ENCODE data around the gene FADS1. TPM values are rescaled to one million over a fixed set of nuclear protein-coding genes. Genes with fewer than 3 reads are reported as not detected.

The FADS1 gene
- total and polyA plus RNA-seq, 2 of the 8 experiments (the other 6 are each of a cell fraction or from before 2014, with no cell fraction given) = 115 to 141 TPM

DNA sequence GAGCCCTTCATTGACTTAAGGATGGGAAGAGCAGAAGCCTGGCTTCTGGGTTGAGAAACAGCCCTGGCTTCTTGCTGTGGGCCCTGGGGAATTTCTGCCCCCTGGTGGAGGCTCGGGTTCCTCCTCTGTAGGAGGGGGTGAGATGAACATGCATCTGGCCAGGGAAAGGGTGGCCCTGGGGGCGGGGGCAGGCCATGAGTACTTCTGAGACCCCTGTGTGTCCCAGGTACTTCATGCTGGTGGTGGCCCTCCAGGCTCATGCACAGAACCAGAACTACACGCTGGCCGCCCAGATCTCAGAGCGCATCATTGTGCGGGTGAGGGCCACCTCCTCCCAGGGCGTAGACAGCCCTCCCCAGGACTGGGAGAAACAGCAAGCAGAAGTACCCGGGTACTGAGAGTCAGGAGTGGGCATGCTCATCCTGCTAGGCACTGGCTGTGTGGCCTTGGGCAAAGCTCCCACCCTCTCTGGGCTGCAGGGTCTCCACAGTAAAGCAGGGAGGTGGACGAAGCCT lies 40.2 kb downstream of the FADS1 start (continued):
- TF ChIP-seq, protein P1, sequence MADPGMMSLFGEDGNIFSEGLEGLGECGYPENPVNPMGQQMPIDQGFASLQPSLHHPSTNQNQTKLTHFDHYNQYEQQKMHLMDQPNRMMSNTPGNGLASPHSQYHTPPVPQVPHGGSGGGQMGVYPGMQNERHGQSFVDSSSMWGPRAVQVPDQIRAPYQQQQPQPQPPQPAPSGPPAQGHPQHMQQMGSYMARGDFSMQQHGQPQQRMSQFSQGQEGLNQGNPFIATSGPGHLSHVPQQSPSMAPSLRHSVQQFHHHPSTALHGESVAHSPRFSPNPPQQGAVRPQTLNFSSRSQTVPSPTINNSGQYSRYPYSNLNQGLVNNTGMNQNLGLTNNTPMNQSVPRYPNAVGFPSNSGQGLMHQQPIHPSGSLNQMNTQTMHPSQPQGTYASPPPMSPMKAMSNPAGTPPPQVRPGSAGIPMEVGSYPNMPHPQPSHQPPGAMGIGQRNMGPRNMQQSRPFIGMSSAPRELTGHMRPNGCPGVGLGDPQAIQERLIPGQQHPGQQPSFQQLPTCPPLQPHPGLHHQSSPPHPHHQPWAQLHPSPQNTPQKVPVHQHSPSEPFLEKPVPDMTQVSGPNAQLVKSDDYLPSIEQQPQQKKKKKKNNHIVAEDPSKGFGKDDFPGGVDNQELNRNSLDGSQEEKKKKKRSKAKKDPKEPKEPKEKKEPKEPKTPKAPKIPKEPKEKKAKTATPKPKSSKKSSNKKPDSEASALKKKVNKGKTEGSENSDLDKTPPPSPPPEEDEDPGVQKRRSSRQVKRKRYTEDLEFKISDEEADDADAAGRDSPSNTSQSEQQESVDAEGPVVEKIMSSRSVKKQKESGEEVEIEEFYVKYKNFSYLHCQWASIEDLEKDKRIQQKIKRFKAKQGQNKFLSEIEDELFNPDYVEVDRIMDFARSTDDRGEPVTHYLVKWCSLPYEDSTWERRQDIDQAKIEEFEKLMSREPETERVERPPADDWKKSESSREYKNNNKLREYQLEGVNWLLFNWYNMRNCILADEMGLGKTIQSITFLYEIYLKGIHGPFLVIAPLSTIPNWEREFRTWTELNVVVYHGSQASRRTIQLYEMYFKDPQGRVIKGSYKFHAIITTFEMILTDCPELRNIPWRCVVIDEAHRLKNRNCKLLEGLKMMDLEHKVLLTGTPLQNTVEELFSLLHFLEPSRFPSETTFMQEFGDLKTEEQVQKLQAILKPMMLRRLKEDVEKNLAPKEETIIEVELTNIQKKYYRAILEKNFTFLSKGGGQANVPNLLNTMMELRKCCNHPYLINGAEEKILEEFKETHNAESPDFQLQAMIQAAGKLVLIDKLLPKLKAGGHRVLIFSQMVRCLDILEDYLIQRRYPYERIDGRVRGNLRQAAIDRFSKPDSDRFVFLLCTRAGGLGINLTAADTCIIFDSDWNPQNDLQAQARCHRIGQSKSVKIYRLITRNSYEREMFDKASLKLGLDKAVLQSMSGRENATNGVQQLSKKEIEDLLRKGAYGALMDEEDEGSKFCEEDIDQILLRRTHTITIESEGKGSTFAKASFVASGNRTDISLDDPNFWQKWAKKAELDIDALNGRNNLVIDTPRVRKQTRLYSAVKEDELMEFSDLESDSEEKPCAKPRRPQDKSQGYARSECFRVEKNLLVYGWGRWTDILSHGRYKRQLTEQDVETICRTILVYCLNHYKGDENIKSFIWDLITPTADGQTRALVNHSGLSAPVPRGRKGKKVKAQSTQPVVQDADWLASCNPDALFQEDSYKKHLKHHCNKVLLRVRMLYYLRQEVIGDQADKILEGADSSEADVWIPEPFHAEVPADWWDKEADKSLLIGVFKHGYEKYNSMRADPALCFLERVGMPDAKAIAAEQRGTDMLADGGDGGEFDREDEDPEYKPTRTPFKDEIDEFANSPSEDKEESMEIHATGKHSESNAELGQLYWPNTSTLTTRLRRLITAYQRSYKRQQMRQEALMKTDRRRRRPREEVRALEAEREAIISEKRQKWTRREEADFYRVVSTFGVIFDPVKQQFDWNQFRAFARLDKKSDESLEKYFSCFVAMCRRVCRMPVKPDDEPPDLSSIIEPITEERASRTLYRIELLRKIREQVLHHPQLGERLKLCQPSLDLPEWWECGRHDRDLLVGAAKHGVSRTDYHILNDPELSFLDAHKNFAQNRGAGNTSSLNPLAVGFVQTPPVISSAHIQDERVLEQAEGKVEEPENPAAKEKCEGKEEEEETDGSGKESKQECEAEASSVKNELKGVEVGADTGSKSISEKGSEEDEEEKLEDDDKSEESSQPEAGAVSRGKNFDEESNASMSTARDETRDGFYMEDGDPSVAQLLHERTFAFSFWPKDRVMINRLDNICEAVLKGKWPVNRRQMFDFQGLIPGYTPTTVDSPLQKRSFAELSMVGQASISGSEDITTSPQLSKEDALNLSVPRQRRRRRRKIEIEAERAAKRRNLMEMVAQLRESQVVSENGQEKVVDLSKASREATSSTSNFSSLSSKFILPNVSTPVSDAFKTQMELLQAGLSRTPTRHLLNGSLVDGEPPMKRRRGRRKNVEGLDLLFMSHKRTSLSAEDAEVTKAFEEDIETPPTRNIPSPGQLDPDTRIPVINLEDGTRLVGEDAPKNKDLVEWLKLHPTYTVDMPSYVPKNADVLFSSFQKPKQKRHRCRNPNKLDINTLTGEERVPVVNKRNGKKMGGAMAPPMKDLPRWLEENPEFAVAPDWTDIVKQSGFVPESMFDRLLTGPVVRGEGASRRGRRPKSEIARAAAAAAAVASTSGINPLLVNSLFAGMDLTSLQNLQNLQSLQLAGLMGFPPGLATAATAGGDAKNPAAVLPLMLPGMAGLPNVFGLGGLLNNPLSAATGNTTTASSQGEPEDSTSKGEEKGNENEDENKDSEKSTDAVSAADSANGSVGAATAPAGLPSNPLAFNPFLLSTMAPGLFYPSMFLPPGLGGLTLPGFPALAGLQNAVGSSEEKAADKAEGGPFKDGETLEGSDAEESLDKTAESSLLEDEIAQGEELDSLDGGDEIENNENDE (IDR thresholded peaks at IDR 0.05; ENCODE audit: insufficient replicate concordance, low read length) = no peak
- no peak for TF ChIP-seq FOSL1 (IDR thresholded peaks at IDR 0.05; ENCODE audit: insufficient read depth, low read depth, low read length)
- no peak for TF ChIP-seq CTBP2 (IDR thresholded peaks at IDR 0.05; ENCODE audit: borderline replicate concordance, insufficient read depth, insufficient read length, low read length)
- peak; percentile 31; the same call in 1 of the 2 replicates for TF ChIP-seq GABPA (IDR thresholded peaks at IDR 0.05; ENCODE audit: borderline replicate concordance, insufficient read depth, low read length)
- TF ChIP-seq KDM4A (IDR thresholded peaks at IDR 0.05; ENCODE audit: low read depth, low read length, severe bottlenecking) = no peak
- TF ChIP-seq, protein P2, sequence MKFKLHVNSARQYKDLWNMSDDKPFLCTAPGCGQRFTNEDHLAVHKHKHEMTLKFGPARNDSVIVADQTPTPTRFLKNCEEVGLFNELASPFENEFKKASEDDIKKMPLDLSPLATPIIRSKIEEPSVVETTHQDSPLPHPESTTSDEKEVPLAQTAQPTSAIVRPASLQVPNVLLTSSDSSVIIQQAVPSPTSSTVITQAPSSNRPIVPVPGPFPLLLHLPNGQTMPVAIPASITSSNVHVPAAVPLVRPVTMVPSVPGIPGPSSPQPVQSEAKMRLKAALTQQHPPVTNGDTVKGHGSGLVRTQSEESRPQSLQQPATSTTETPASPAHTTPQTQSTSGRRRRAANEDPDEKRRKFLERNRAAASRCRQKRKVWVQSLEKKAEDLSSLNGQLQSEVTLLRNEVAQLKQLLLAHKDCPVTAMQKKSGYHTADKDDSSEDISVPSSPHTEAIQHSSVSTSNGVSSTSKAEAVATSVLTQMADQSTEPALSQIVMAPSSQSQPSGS (IDR thresholded peaks at IDR 0.05; ENCODE audit: low read length) = no peak
- no peak for TF ChIP-seq ASH2L (IDR thresholded peaks at IDR 0.05; ENCODE audit: low read length)
- TF ChIP-seq RAD21 (IDR thresholded peaks at IDR 0.05 in 1 of 2, conservative IDR thresholded peaks at IDR 0.05 in 1 of 2; ENCODE audit: low read depth in 2 of 2, low read length in 2 of 2) = peak; percentile 60 to 77
